H9 (cell line): ENCODE data around the gene SDK1. TPM values are rescaled to one million over a fixed set of nuclear protein-coding genes. Genes with fewer than 3 reads are reported as not detected.

Experiments
- DNase-seq: peaks from one replicate; pipeline ENCODE4 v3.0.0-alpha.2; 2017
- H2AFZ ChIP-seq: one replicate; pipeline ENCODE4 v1.6.1; 2013; ENCODE audit warnings: mild to moderate bottlenecking, low read length, control low read depth, moderate library complexity
- H2AK5ac ChIP-seq: 2 replicates; pipeline ENCODE4 v1.6.1; 2013; ENCODE audit warnings: low read length, control low read depth, mixed read lengths; ENCODE audit not compliant: insufficient read length
- H2BK120ac ChIP-seq: one replicate; pipeline ENCODE4 v1.6.1; 2013; ENCODE audit warnings: low read depth, mild to moderate bottlenecking, low read length, control low read depth, inconsistent platforms; ENCODE audit not compliant: poor library complexity, severe bottlenecking
- H2BK12ac ChIP-seq: 2 replicates; pipeline ENCODE4 v1.6.1; 2013; ENCODE audit warnings: low read length, control low read depth, mixed read lengths, low read depth; ENCODE audit not compliant: insufficient read length
- H2BK15ac ChIP-seq: 2 replicates; pipeline ENCODE4 v1.6.1; 2013; ENCODE audit warnings: low read depth, low read length, control low read depth
- H2BK20ac ChIP-seq: one replicate; pipeline ENCODE4 v1.6.1; 2013; ENCODE audit warnings: low read depth, mild to moderate bottlenecking, low read length, control low read depth, inconsistent platforms; ENCODE audit not compliant: poor library complexity, severe bottlenecking
- H2BK5ac ChIP-seq: 2 replicates; pipeline ENCODE4 v1.6.1; 2013; ENCODE audit warnings: low read length, control low read depth, mixed read lengths; ENCODE audit not compliant: insufficient read length
- H3K14ac ChIP-seq: 2 replicates; pipeline ENCODE4 v1.6.1; 2013; ENCODE audit warnings: low read length, control low read depth; ENCODE audit not compliant: insufficient read depth
- H3K18ac ChIP-seq: 2 replicates; pipeline ENCODE4 v1.6.1; 2013; ENCODE audit warnings: low read depth, mild to moderate bottlenecking, mixed read lengths, low read length, control low read depth; ENCODE audit not compliant: insufficient read length
- H3K23ac ChIP-seq: 2 replicates; pipeline ENCODE4 v1.6.1; 2013; ENCODE audit warnings: low read length, control low read depth, mixed read lengths, low read depth; ENCODE audit not compliant: insufficient read length
- H3K23me2 ChIP-seq: 2 replicates; pipeline ENCODE4 v1.6.1; 2013; ENCODE audit warnings: low read depth, mild to moderate bottlenecking, mixed read lengths, low read length, control low read depth; ENCODE audit not compliant: insufficient read length, poor library complexity, severe bottlenecking
- H3K27ac ChIP-seq: 2 replicates; pipeline ENCODE4 v1.5.1; 2013; ENCODE audit warnings: low read length, control low read depth, mixed read lengths, low read depth; ENCODE audit not compliant: insufficient read length
- H3K27me3 ChIP-seq: 2 replicates; pipeline ENCODE4 v1.6.1; 2013; ENCODE audit warnings: low read length, control low read depth, inconsistent platforms; ENCODE audit not compliant: insufficient read depth
- H3K4ac ChIP-seq: 2 replicates; pipeline ENCODE4 v1.6.1; 2013; ENCODE audit warnings: low read depth, mild to moderate bottlenecking, control low read depth, inconsistent platforms, low read length, moderate library complexity
- H3K4me1 ChIP-seq: 2 replicates; pipeline ENCODE4 v1.6.1; 2013; ENCODE audit warnings: low read length, control low read depth, inconsistent platforms; ENCODE audit not compliant: insufficient read depth
- H3K4me2 ChIP-seq: 2 replicates; pipeline ENCODE4 v1.6.1; 2013; ENCODE audit warnings: low read length, control low read depth, mixed read lengths; ENCODE audit not compliant: insufficient read length, insufficient read depth
- H3K56ac ChIP-seq: 2 replicates; pipeline ENCODE4 v1.6.1; 2013; ENCODE audit warnings: low read depth, mild to moderate bottlenecking, mixed read lengths, low read length, control low read depth; ENCODE audit not compliant: insufficient read length
- H3K79me1 ChIP-seq: 2 replicates; pipeline ENCODE4 v1.6.1; 2013; ENCODE audit warnings: low read depth, mild to moderate bottlenecking, moderate library complexity, low read length, control low read depth, inconsistent platforms; ENCODE audit not compliant: insufficient read depth, poor library complexity, severe bottlenecking
- H3K79me2 ChIP-seq: 2 replicates; pipeline ENCODE4 v1.6.1; 2013; ENCODE audit warnings: low read length, control low read depth, inconsistent platforms; ENCODE audit not compliant: insufficient read depth
- H3K9ac ChIP-seq: 2 replicates; pipeline ENCODE4 v1.6.1; 2013; ENCODE audit warnings: low read length, control low read depth, mixed read lengths; ENCODE audit not compliant: insufficient read length; ENCODE audit errors: extremely low read depth
- H3K9me3 ChIP-seq: one replicate; pipeline ENCODE4 v1.6.1; 2013; ENCODE audit warnings: low read depth, low read length, inconsistent platforms; ENCODE audit not compliant: control insufficient read depth
- H3T11ph ChIP-seq: one replicate; pipeline ENCODE4 v1.6.1; 2013; ENCODE audit warnings: mild to moderate bottlenecking, low read length, control low read depth, inconsistent platforms
- H4K20me1 ChIP-seq: one replicate; pipeline ENCODE4 v1.6.1; 2013; ENCODE audit not compliant: control insufficient read depth, insufficient read length, insufficient read depth
- H4K5ac ChIP-seq: 2 replicates; pipeline ENCODE4 v1.6.1; 2013; ENCODE audit warnings: low read depth, mild to moderate bottlenecking, mixed read lengths, low read length, control low read depth; ENCODE audit not compliant: insufficient read length
- H4K8ac ChIP-seq: replicated peaks from 2 replicates; pipeline ENCODE4 v1.6.1; 2013; ENCODE audit warnings: low read length, control low read depth, mixed read lengths, low read depth; ENCODE audit not compliant: insufficient read length
- H4K91ac ChIP-seq: 2 replicates; pipeline ENCODE4 v1.6.1; 2013; ENCODE audit warnings: low read depth, mild to moderate bottlenecking, moderate library complexity, mixed read lengths, low read length, control low read depth; ENCODE audit not compliant: insufficient read length
- H3K27ac Mint-ChIP-seq, 3 experiments: 2 replicates in 2 of 3; 3 replicates in 1 of 3; pipeline ENCODE4 v1.8.0; 2020 to 2021; ENCODE audit warnings: mixed read lengths in 3 of 3, mild to moderate bottlenecking in 1 of 3, moderate library complexity in 1 of 3
- H3K27me3 Mint-ChIP-seq: 2 replicates; pipeline ENCODE4 v1.8.0; 2021; ENCODE audit warnings: low read depth, mild to moderate bottlenecking, moderate library complexity, mixed read lengths
- H3K36me3 Mint-ChIP-seq, 3 experiments: 2 replicates in 2 of 3; 3 replicates in 1 of 3; pipeline ENCODE4 v1.8.0; 2020 to 2021; ENCODE audit warnings: low read depth in 3 of 3, mixed read lengths in 3 of 3; ENCODE audit not compliant: insufficient read depth in 1 of 3
- H3K4me1 Mint-ChIP-seq, 2 experiments: 2 replicates each; pipeline ENCODE4 v1.8.0; 2020; ENCODE audit warnings: mixed read lengths in 2 of 2
- H3K4me3 Mint-ChIP-seq, 2 experiments: 2 replicates in 1 of 2; 3 replicates in 1 of 2; pipeline ENCODE4 v1.8.0; 2020 to 2021; ENCODE audit warnings: mild to moderate bottlenecking in 2 of 2, mixed read lengths in 2 of 2, moderate library complexity in 1 of 2
- H3K9me3 Mint-ChIP-seq, 2 experiments: 2 replicates in 1 of 2; 3 replicates in 1 of 2; pipeline ENCODE4 v1.8.0; 2020; ENCODE audit warnings: mild to moderate bottlenecking in 2 of 2, mixed read lengths in 2 of 2, moderate library complexity in 1 of 2
- CTCF ChIP-seq: fragments of 200-600 bp; sonication (generic); conservative IDR thresholded peaks from 3 replicates; pipeline ENCODE4 v1.8.0; 2021; ENCODE audit warnings: antibody characterized with exemption, mild to moderate bottlenecking
- WGBS: extraction: QIAGEN DNeasy Blood & Tissue Kit; methylation state at CpG from one replicate; pipeline ENCODE4 v1.1.7; 2013; ENCODE audit warnings: missing lambda C conversion rate, low lambda C conversion rate, mixed read lengths; ENCODE audit not compliant: insufficient read length; ENCODE audit errors: extremely low coverage; 5-methylcytosine and 5-hydroxymethylcytosine counted together
- total RNA-seq: library from RNA; stranded (reverse); gene quantifications from 2 replicates; pipeline ENCODE4 v1.2.1, GENCODE V29; 2021

SDK1 gene
- total RNA-seq, 1 experiment from 2014 or later, result 8.7 TPM

- Mint-ChIP-seq H3K4me3 (no peak overlapping the region), H3K27ac (no peak overlapping the region), H3K9me3 (peaks cover 3% of the 10 kb centered on the region in 2 experiments; a peak in 2 of 5 replicates), H3K36me3 (peaks cover 0 to 4% (median 0%) of the 10 kb centered on the region in 3 experiments; a peak in 4 of 7 replicates), H3K27me3 (no peaks in the 10 kb centered on the region), H3K4me1 (peaks cover 0 to 4% of the 10 kb centered on the region in 2 experiments; a peak in 3 of 4 replicates)
- Histone ChIP-seq H2AFZ (no peak overlapping the region), H2AK5ac (no peak overlapping the region), H3K9ac (no peak overlapping the region), H4K5ac (no peak overlapping the region), H3K4me2 (no peak overlapping the region), H3K18ac (no peak overlapping the region), H3K23me2 (no peaks in the 10 kb centered on the region), H3K27ac (no peak overlapping the region), H2BK20ac (no peak overlapping the region), H4K8ac (no peak overlapping the region), H3K56ac (no peak overlapping the region), H3K79me1 (no peaks in the 10 kb centered on the region), H2BK120ac (no peak overlapping the region), H3T11ph (no peak overlapping the region), H3K27me3 (no peaks in the 10 kb centered on the region), H3K79me2 (no peaks in the 10 kb centered on the region), H3K9me3 (no peaks in the 10 kb centered on the region), H3K14ac (no peak overlapping the region), H3K23ac (no peak overlapping the region), H4K91ac (no peak overlapping the region), H4K20me1 (no peaks in the 10 kb centered on the region), H2BK12ac (no peak overlapping the region), H2BK5ac (no peak overlapping the region), H3K4me1 (no peaks in the 10 kb centered on the region), H2BK15ac (no peak overlapping the region), H3K4ac (no peak overlapping the region)
- no peak for DNase-seq
- TF ChIP-seq CTCF, result no peak
- WGBS, result no CpG with 5 or more reads among the region's 9 CpGs
These were observed 467.1 kb downstream of the SDK1 start for GRCh38 chr7:3767917-3768777.
